ENCODE measurements around the gene GPR17.
A peak's percentile ranks its signal among the peaks of the same experiment; 100 is the strongest.

GPR17 gene

DNA sequence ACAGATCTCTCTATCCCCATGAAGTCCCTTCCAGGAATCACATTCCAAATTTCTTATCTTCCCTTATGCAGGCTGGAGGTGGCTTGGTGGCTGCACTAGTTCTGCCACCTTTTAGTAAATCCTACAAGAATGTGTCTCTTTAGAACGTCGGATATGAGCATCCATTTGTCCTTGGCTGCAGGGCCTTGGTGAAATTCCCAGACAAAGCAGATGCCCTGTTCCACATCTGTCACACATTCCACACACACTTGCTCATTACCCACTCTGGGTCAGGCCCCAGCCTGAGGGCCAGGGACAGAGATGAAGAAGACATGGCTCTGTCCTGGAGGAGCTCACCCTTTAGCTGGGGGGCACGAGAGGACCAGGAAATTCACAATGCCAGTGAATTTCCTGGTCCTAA lies 31.2 kb upstream of the GPR17 start:
- DNase-seq (ENCODE audit: low read depth): no peak

DNA sequence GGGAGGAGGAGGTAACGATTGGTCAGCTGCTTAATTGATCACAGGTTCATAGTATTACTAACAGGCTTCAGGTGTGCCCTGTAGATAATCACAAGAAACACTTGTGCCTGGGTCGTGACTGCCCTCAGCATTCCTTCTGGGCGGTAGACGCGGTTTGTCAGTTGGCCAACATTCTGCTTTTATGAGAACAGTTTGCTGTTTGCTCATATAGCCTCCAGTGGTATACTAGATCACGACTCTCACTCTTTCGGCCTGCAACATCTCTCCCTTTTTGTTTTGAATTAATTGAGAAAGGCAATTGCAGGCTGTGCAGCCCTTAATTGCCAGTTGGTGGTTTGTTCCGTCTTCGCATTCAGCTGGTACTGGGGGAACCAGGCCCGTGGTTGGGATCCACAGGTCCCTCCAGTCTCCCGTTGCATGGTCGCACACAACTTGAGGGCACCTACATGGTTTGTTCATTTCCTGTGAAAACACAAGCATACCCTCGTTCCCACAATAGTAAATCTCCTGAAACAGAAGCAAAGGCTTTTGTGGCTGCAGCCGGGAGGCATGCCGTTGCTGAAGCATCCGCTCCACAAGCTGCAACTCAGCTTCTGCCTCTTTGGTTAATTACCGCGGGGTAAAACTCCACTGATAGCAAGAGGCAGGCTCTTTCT lies 30.3 kb upstream of the GPR17 start:
- no peak for DNase-seq (ENCODE audit: low read depth)

DNA sequence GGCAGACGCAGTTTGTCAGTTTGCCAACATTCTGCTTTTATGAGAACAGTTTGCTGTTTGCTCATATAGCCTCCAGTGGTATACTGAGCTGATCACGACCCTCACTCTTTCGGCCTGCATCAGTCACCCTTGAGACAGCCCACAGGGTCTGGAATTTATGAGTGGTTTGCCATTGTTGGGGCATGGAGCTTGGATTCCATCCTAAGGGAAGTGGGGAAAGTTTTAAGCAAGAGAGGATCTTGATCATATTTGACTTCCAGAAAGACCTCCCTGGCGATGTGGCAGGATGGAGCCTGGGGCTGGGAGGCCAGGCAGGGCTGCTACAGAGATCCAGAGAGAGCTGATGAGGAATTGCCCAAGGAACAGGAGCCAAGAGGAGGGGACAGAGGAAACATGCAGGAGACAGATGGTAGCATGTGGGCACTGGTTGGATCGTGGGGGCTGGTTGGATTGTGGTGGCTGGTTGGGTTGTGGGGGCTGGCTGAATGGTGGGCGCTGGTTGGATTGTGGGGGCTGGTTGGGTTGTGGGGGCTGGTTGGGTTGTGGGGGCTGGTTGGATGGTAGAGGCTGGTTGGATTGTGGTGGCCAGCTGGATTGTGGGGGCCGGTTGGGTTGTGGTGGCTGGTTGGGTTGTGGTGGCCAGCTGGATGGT lies 27.3 kb upstream of the GPR17 start:
- no peak for DNase-seq (ENCODE audit: low read depth)

DNA sequence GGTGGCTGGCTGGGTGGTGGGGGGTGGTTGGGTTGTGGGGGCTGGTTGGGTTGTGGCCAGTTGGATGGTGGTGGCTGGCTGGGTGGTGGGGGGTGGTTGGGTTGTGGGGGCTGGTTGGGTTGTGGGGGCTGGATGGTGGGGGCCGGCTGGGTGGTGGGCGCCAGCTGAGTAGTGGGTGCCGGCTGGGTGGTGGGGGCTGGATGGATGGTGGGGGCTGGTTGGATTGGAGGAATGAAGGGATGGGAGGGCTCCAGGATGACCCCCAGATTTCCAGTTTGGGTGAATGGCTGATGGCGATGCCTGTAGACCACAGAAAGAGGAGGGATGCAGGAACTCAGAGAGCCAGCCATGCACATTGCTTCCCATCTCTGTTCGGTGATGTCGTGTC lies 26.8 kb upstream of the GPR17 start:
- DNase-seq (ENCODE audit: low read depth): no peak

DNA sequence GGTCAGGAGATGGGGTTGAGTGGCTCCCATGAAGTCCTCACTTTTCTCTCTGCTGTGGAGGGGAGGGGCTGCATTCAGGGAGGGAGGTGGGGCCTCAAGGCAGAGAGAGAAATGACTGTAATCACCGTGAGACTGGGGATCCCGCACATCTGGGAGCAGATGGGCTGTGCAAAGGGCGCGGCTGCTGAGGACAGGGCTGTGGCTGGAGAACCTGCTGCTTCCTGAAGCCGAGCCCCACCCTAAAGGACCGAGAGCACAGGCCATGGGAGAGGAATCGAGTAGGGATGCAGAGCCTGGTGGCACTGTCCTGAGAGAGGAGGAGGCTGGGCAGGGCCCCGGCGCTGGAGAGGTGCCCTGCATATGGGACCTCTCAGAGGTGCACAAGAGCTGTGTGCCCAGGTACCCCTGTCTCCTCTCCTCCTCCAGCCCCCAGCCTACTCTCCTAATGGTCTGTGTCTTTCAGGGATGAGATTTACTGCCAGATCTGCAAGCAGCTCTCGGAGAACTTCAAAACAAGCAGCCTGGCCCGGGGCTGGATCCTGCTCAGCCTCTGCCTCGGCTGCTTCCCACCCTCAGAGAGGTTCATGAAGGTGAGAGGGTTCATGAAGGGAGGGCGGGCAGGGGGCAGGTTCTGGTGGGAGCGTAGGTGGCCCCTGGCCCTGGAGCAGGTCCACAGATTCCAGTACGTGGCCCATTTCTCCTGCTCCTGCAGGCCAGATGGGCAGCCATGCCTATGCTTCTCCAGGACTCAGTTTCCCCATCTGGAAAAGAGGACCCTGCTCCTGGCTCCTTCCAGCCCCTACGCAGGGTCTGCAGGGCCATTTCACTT lies 25.9 kb upstream of the GPR17 start:
- no peak for DNase-seq (ENCODE audit: low read depth)

DNA sequence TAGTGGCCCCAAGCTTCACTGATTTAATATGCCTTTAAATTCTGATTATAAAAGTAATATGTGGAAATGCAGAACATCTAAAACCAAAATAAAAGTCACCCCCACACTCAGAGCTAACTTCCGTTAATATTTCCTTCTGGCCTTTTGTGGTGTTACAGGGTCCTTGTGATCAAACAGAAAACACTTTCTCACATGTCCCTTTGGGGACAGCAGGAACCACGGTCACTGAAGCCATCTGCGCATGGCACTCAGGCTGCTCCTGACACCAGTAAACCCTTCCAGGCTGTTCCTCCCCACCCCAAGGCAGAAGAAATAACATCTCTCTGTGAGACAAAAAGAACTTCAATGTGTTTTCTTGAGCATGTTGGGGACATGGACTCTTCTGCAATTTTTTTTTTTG lies 25.1 kb upstream of the GPR17 start:
- DNase-seq (ENCODE audit: low read depth): no peak

DNA sequence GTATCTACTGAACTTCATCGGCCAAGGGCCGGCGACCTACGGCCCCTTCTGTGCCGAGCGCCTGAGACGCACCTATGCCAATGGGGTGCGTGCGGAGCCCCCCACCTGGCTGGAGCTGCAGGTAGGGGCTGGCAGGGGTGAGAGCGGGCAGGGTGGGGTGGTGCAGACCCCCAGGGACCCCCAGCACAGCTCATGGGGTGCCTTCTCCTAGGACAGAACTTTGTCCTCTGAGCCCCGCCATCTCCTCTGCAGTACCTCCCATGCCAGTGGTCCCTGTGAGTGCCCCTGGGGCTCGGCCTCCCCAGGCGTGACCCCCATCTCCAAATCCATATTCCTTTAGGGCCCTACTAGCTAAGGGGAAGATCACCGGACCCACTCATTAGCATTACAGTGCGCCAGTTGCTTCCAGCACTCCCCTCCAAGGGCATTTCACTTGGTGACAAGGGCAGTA lies 23.9 kb upstream of the GPR17 start:
- no peak for DNase-seq (ENCODE audit: low read depth)

DNA sequence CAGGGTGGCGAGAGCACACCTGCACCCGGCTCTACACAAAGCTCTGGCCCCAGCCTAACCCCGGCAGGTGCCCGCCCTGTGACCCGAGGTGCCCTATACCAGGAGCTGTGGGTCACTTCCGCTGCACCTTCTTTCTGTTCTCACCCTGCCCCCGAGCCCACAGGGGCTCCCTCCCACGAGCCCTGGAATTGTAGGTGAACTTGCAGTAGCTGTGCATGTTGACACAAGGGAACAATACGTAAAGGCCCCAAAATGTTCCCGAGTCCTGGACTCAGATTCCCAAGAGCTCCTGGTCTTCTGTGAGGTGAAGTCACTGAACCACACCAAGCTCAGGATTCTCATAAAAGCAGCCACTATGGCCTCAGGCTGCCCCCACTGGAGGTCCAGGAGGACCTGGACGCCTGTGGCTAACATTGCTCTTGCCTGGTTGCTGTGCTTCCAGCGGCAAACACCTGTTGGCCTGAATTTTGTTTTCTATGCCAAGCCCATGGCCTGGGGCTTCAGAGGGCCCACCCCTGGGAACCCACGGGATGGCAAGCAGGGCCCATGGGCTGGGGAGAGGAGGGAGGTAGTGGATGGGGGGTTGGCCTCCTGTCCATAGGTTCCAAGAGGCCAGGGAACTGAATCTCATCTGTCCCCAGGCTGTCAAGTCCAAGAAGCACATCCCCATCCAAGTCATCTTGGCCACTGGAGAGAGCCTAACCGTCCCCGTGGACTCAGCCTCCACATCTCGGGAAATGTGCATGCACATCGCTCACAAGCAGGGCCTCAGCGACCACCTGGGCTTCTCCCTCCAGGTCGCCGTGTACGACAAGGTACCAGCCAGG lies 23.2 kb upstream of the GPR17 start:
- no peak for DNase-seq (ENCODE audit: low read depth)

DNA sequence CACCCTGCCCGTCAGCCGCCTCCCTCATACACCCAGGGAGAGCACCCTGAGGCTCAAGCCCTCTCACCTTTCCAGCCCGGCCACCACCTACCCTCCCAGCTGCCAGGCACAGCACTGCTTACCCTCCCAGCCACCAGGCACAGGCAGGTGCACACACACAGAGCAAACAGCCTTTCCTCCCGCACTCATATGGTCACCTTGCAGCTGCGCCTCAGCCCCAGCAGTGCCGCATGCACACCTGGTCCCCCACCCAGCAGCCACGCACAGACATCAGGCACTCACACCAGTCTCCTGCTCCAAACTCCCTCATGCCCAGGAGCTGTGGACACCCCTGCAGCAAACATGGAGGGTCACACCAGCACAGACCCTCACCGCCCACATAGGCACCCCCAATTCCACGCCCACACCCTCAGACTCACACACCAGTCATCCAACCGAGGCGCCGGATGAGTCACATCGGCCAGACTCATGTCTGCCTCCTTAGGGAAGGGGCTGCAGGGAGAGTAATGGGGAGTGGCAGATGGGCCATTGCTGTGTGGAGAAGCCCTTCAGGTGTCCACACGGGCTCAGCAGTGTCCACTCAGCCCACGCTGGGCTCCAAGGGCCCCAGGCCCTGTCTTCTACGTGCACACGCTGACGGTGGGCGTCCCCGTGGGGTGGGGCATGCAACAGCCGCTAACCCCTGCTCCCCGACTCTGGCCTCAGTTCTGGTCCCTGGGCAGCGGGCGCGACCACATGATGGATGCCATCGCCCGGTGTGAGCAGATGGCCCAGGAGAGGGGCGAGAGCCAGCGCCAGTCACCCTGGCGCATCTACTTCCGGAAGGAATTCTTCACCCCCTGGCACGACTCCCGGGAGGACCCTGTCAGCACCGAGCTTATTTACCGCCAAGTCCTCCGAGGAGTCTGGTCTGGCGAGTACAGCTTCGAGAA lies 22.3 kb upstream of the GPR17 start:
- peak; percentile 8 for DNase-seq (ENCODE audit: low read depth)

DNA sequence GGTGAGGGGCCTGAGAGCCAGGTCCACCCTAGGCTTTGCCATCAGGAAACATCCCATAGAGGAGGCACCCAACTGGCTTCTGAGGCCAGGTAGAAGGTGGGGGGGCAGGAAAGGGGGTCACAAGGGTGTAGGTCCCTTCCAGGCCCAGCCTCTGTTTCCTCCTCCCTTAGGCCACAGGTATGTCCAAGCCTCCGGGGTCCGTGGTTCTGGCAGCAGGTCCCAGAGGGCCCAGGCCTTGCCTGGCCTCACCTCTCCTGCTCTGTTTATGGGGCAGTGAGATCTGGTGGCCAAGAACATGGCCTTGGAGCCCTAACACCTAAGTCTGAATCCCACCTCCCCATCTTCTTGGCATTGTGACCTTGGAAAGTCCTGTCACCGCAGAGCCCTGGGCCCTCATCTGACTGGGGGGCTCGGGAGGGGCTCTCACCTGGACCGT lies 21.6 kb upstream of the GPR17 start:
- DNase-seq (ENCODE audit: low read depth): no peak

DNA sequence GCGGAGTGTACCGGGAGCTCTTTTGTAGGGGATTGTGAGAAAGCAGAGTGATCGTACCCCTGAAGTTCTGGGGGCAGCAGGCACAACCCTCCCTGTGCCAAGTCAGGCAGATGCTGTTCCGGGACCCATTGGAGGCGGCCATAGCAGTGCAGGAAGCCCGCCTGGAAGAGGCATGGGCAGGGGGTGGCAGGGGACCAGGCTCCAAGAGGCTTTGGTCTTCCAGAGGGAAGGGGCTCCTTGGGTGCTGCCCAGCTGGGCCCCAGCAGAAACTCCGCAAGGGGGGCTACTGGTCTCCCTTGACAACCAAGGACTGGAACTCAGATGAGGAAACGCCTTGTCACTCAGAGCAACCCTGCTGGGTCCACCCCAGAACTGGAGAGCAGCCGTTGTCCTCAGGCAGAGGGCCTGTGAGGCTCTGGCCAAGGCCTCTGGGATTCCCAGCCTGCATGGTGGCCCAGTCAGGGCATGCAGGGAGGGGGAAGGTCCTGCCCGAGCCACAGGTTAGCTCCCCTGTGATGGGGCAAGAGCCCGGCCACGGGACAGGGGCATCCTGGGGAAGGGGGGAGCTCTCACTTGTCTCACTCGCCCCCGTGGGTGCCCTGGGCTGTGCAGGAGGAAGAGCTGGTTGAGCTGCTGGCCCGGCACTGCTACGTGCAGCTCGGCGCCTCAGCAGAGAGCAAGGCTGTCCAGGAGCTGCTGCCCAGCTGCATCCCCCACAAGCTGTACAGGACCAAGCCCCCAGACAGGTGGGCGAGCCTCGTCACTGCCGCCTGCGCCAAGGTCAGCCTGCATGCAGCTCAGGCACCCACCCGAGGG lies 21.0 kb upstream of the GPR17 start:
- no peak for DNase-seq (ENCODE audit: low read depth)

DNA sequence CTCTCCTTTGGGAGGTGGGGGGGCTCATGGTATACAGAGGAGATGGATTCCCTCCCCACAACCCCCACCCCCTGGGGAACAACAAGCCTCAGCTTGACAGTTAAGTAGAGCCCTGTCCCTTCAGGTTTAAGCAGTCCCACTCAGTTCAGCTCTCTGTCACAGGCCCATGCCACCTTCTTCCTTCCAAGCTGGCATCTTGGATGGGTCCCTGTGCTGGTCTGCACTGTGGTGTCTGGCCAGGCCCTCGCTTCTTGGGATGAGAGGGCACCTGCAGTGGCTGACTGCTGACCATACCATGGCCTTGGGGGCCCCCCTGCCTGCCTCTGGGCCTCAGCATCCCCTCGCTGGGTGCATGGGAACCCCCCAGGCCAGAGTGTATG lies 20.4 kb upstream of the GPR17 start:
- no peak for DNase-seq (ENCODE audit: low read depth)

DNA sequence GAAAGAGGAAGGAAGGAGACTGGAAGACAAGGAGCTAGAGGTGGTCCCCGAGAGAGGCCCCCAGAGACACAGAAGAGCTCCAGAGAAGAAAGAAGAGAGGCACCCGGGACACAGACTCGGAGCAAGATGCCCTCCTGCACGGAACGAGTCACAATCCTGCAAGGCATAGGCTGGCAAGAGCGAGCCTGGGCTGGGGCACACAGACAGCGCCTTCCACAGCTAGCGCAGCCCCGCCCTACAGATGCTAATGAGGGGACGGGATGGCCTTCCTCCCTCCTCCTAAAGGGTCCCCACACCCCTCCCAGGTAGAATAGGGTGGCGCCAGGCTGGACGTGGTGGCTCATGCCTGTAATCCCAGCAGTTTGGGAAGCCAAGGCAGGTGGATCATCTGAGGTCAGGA lies 19.8 kb upstream of the GPR17 start:
- no peak for DNase-seq (ENCODE audit: low read depth)

DNA sequence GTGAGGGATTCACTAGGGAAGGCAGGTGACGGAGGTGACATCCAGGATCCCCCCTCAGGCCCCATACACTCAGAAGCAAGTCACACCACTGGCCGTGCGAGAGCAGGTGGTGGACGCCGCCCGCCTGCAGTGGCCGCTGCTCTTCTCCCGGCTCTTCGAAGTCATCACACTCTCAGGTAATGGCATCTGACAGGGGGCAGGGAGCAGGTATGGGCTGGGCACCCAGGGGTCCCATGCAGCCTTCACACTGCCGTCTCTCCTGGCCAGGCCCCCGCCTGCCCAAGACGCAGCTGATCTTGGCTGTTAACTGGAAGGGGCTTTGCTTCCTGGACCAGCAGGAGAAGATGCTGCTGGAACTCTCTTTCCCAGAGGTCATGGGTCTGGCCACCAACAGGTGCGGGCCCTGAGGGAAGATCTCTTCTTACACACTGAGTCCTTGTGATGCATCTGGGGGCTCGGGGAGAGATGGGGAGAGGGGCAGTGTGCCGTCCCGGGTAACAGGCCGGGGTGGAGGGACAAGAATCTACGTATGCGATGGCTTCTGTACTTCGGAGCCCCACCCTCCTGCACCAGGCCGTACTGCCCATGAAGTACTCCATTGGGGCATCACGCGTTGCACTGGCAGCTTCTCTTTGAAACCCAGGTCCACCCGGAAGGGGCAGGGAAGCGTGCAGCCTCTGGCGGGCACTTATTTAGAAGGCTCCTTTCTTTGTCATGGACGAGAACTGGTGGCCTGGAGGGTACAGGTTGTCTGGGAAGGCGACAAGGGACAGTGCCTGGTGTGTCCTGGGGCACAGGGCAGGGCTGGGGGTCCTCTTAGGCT lies 18.8 kb upstream of the GPR17 start:
- no peak for DNase-seq (ENCODE audit: low read depth)

DNA sequence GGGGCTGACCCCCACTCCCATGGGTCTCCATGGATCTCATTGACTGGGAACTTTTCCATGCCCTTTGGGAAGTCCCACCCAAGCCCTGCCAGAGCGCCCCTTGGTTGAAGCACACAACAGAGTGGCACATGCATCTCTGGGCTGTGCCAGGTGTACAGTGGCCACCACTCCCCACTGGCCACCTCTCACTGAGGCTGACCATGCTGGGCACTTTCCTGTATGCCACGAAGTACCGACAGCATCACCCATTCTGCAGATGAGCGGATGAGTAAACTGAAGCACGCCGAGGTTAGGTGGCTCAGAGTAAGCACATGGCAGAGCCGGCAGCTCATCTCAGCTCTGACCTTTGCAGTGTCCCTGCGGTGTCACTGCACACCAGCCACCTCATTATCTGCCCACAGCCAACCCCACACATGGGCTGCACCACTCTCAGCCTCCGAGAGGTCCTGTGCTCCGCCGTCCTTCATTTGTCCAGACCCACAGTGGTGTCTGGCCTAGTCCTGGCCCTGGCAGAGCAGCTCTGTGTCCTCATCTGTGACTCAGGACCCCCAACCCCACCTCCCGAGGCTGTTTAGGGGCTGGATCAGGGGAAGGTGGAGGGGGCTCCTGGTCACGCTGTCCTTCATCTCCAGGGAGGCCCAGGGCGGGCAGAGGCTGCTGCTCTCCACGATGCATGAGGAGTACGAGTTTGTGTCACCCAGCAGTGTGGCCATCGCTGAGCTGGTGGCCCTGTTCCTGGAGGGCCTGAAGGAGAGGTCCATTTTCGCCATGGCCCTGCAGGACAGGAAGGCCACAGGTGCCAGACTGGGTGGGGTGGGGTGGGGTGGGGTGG lies 18.0 kb upstream of the GPR17 start:
- no peak for DNase-seq (ENCODE audit: low read depth)

DNA sequence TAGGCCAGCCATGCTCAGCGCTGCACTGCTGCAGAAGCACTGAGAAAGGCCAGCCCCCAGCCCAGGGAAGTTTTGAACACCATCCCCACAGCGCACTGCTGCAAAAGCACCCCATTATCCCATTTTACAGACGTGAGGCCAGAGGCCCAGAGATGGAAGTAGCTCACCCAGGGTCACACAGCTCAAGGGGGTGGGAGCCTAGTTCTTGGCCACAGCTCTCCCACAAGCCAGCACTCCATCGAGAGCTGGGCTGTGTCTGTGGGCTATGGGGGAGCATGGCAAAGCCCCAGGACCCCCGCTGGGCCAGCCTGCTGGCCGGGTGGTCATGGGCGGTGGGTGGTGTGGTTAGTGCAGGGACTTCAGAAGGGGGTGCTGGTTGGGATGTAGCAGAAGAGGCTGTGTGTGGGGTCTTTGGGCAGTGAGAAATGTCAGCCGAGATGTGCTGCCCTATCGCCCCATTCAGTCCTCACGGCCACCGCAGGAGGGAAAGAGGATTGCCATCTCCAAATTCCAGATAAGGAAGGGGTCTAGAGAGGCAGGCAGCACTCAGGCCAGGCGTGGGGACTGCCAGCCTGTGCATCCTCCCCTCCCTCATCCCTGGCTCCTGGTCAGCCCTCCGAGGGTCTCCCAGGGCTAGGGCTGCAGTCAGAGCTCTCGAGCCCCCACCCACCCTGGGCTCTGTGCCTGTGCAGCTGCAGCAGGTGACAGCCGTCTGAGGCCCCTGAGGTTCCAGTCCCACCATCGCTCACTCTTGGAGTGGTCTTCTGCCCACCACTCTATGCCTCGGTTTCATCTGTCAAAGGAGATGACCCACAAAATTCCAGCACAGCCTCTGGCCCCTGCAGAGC lies 17.0 kb upstream of the GPR17 start:
- no peak for DNase-seq (ENCODE audit: low read depth)

DNA sequence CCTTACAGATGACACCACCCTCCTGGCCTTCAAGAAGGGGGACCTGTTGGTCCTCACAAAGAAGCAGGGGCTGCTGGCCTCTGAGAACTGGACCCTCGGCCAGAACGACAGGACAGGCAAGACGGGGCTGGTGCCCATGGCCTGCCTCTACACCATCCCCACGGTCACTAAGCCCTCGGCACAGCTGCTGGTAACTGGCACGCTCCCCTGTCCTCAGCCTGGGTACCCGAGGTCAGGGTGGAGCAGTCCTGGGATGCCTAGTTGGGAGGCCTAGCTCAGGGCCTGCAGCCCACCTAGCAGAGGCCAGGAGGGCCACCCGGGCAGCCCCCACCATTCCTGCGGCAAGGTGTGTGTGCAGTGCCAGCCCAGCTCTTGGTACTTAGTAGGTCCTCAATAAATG lies 16.3 kb upstream of the GPR17 start:
- no peak for DNase-seq (ENCODE audit: low read depth)

Measured in stromal cell of bone marrow (primary cell).